Activated CD8-positive, alpha-beta memory T cell treated with anti-CD3 and anti-CD28 coated beads for 48 hours (primary cell): ENCODE data around the gene NLGN4X.
"Not testable (repeated sequence)": the region's sequence is repeated elsewhere in the genome, so short reads cannot be mapped to it uniquely, and the experiment has no call there.

ENCODE experiments used
- DNase-seq, 3 experiments: peaks; one replicate each; pipeline ENCODE4 v3.0.0-alpha.2; 2020; ENCODE audit warnings: low read depth in 2 of 3, low spot score in 2 of 3

NLGN4X gene

DNA sequence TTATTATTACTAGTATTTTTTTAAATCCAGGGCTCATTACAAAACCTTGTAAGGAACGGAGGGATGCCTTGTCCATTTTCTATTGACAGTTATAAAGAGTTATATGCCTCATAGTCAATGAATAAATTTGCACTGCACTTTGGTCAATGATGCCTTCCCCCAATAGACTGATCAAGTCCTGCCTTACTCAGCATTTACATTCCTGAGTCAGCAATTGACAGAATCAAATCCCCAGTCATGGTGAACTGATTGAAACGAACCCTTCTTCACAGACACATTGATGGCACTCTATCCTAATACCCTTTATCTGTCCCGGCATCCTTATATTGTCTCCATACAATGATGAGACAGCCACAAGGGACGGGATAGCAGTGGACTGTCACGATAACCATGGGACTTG is 213.2 kb downstream of the NLGN4X start:
- DNase-seq, result no peak

DNA sequence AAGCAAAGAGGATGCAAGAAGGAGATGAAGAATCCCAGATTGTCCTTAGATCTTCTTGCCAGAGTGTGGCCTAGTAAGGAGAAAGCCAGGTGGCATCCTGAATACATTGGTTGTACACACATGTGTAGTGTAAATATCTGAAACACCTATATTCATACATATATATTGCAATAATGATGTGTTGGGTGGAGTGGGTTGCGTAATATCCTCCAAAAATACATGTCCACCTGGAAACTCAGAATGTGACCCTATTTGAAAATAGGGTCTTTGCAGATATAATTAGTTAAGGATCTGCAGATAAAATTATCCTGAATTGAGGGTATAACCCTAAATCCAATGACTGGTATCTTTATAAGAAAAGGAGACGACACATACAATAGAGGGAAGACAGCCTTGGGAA is 216.3 kb downstream of the NLGN4X start:
- no peak for DNase-seq

DNA sequence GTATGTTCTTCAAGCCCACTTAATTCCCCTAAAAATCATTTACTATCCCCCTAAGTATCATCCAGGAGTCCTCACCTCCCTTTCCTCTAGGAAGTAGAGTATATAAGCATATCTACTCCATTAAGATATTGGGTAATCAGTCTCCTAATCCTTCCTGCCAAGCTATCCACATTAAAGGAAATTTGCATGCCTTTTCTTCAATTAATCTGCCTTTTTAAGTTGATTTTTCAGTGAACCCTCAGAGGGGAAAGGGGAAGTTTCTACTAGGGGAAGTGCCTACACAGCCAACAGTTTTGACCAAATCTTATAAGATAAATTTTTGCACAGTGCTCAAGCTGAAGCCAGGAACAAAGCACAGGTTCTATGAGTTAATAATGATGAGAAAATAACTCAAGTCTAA is 222.8 kb downstream of the NLGN4X start:
- DNase-seq, result no peak

DNA sequence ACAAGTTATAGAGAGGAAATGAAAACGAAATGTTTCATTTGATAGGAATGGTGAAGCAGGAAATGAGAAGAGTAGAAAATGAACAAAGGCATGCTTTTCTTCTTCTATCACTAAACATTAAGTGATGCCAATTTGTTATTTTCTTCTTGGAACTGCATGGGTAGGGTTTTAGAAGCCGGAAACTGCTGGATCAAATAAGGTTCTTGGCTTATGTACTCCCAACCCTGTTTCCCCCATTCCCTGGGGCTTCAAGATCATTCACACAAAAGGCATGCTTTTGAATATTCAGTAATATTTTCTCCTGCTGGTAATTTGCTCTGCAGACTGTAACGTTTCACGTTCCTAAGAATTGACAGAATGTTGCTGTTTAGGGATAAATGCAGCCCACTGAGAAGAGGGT is 224.1 kb downstream of the NLGN4X start:
- no peak for DNase-seq

DNA sequence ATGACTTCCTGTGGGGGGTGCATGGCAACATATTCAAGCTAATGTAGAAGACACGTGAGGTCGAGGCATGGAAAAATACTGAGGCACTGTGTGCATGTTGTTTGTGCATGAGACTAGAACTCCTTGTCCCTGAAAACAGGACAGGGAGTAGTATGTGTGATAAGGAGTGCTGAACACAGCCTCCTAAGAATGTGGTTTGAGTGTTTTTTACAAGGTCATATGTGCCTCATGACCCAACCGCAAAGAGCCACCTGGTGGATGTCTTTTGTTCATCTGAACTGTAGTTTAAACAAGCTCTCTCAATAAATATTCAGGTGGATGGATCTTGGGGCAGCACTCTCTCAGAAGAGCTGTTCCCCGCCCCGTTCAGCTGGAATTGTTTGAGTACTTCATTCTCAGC is 226.6 kb downstream of the NLGN4X start:
- no peak for DNase-seq

DNA sequence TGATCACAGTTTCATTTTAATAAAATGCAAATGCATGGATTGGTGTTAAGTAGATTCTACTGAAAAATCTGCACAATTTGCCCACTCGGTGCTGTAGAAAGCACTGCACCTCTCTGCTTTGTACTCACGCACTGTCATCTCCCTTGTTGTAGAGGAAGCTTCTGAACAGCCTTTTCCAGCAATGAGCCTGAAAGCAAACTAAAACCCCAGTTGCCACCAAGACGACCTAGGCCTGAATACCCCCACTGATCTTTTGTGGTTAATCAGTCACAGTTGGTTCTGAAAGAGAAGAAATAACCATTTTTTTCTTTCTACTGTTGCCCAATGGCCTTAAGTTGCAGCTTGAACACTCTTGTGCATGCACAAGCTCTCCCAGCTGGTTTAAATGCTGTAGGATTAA is 229.8 kb downstream of the NLGN4X start:
- no peak for DNase-seq

DNA sequence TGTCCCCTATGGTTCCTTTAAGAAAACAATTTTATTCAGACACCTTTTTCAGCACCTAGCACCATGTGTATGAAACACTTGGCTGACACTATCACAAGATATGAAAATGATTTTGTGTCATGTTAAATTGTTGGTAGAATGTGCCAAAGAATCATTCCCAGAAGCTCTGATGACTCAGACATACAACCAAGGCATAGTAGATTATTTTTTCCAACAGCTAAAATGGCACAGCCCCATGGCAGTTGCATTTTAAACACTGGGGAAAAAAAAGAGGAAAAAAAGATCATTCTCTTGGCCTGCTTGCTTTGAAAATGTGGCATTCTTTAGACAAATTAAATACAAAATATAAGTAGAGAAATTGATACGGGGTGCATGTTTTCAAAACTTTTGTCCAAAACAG is 230.2 kb downstream of the NLGN4X start:
- no peak for DNase-seq

DNA sequence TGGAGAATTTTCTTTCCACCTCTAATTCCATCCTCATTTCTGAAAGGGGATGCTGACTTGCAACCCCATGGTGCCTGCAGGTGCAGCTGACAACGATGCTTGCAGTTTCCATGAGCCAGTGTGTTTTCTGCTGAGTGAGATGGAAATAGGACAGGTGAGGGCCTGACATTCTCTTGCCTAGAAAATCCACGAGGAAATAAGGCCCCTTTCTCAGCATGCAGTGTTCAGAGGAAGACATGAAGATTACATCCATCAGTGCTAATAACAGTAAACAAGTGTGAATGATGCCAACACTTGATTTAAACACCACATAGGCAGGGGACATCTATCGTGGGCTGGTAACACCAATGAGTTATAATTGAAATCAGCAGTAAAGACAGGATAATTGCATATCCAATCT is 237.3 kb downstream of the NLGN4X start:
- DNase-seq, result no peak

DNA sequence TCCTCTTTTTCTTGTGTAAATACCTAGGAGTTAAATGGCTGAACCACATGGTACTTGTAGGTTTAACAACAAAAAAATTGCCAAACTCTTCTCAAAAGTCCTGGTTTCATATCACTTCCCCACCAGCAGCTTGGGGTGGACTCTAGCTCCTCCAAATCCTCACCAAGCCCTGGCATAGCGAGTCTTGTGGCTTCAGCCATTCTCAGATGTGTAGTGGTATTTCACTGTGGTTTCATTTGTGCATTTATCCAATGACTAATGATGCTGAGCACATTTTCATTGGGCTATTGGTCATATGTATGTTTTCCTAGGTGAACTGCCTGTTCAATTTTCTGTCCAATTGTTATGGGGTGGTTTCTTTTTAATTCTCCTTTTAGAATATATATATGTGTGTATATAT is 249.3 kb downstream of the NLGN4X start:
- no peak for DNase-seq

DNA sequence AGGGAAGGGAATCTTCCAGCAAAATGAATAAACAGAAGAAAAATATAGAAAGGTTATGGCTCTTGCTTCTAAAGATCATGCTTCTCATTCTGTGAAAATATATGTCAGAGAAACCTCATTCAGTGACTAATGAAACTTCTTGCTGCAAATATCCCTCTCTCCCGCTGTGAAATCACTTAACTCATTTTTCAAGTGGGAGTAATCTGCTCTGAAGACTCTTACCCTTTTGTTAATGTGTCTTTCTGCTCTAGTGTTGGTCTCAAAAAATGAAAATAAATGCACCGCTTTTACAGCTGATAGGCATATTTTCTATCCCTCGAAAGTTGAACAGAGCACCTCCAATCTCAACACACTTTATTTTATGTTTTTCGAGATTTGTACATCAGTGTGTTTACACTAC is 252.3 kb downstream of the NLGN4X start:
- no peak for DNase-seq

DNA sequence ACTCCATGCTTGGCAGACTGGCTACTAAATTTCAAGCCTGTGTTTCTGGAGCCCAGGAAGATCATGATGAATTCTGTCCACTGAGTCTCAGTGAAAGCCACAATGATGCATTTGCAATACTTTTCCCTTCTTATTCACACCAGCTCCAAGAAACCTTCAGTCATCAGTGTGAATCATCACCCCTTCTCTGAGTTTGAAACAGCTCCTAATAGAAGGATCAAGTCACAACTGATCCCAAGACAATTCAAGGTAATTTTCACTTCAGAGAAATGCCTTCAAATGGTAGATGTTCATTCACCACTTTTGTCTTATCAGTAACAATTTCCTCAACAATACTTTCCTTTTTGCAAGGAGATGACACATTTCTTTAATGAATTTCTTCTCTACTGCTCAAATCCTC is 257.4 kb downstream of the NLGN4X start:
- no peak for DNase-seq

DNA sequence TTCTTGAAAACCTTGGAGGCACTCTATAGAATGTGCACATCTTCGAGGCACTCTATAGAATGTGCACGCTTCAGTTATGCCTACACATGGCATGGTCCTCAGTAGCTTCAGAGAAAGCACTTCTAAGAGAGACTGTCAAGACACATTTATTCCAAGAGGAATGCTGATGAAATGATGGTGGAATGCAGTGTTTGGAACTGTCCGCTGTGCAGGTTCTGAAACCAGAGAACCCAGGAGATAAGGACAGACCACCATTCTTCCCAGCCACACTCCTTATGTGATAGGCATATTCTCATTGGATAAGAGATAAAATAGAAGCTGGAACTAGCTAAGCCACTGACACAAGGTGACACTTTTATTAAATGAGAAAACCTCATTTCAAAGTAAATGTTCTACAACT is 263.3 kb downstream of the NLGN4X start:
- DNase-seq, result no peak

DNA sequence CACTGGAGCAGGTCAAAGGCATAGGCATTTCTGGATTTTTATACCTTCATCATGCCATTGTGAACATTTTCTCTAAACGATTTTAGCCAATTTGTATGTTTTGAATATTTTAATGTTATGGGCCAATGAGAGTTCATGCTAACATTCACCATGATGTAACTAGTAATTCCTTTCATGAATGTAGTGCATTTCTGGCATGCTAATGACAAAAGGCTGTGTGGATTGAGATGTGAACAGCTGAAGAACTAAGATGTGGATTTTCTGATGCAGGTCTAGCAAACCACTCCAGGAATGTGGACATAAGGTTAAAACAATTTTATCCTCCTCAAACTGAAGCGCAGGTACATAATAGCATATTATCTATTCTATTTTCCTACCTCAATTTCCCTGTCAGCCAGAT is 269.4 kb downstream of the NLGN4X start:
- no peak for DNase-seq

DNA sequence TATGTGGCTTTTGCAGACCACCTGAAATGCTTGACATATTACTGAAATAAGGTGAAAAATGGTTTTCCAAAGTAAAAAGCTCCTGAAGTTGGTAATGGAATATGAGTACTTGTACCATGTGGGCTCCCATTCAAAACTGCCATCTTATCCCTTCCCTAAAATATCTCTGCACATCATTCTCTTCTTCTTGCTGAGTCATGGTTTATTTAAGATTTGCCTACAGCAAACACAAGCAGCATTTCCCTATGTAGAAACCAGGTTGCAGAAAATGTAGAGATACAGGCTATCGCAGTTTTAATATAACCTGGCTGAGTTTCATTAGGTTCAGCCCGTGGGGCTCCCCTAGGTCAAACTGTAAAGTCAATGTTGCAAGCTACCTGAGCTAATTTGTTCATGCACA is 270.1 kb downstream of the NLGN4X start:
- no peak for DNase-seq

DNA sequence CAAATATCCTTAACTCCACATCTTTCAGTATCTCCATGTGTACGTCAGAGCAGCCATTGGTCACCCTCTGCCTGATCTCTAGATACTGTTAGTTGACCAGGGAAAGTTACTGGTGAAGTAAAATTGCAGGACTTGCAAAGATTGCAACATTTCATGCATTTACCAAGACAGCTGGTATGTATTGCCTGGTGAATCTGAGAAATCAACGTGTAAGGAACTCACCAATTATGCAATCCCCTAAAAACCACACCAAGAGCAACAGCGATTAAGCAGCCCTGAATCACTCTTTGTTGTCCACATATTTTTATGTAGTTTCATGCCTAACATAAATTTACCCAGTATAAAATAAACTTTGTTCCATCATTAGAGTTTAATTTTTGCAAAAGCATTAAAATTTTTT is 271.2 kb downstream of the NLGN4X start:
- DNase-seq, result no peak

DNA sequence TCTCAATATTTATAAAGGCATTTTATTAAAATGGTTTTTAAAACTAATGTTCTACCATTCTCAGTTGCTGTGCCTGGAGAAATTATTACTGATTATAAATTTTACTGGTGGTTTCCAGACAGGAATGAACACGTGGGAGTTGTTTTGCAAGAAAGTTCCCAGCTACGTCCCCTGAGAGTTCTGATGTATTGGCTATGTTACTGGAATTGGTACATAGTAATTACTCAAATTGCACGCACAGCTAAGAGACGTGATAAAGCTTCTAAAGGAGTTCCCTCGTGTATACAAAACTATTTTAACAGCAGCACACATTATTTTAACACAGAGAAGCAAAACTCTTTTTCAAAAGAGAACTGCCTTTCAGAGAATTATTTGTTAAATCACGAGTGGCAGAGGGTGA is 292.2 kb downstream of the NLGN4X start:
- DNase-seq, result no peak

DNA sequence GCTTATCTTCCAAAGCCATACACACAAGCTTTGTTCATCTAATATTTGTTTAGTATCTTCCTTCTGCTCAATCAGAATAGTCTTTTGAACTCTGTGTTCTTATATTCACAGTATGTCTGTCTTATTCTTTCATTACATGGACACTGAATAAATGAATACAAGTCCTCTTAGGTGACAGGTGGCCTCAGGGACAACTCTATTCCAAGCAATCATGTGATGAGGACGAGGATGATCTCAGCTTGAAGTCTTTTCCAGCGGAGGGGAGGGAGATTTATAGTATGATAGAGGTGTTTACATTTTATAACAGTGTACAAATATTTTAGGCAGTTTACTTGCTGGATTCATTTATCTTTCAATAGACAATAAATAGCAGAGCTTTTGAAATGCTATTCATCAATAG is 300.4 kb downstream of the NLGN4X start:
- DNase-seq, result no peak

DNA sequence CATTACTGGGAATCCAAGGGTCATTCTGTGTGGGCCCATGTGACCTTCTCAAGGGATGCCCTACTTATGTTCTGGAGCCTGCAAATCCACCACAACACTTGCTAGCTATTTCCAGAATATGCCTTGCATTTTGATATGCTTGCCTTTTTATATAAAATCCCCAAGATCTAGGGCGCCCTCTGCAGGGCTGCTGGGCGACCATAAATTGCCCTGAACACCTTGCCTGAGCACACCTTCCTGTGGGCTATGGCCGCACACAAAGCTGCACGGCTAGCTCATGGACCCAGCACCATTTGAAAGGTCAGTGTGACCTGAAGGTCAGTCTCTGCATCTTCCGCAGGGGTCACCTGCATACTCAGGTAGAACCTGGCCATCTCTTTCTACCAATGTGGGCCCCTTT is 311.7 kb downstream of the NLGN4X start:
- DNase-seq, result no peak

DNA sequence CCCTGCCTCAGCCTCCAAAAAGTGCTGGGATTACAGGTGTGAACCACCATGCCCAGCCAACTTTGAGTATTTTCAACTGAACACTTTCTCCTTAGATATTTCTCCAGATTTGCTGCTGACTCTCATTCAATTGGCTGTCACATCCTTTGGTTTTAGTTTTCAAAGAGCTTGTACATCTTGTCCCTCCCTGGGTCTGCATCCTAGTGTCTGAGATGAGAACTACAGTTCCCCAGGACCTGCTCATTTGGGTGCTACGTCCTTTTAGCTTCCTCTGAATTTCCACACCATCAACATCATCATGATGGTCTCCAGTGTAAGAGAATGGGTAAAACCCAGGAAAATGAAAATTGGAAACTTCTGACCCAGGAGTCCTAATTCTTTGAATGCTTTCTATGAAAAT is 312.9 kb downstream of the NLGN4X start:
- no peak for DNase-seq

DNA sequence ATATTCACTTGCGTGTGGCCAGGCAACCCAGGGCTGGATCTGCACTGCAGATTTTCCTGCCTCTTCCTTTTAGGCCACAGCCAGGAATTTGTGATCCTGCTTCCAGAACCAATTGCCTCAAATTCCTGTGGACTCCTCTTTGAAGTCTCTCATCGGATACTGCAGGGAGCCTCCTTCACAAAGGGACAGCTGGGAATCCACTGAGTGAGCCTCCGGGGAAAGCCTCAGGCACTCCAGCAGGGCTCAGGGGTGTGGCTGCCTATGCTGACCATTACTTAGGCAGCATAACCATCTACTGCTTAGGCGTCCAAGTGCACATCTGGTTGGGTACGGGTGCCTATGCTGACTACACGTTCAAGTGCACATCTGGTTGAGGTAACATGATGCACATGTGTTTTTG is 321.5 kb downstream of the NLGN4X start:
- no peak for DNase-seq

DNA sequence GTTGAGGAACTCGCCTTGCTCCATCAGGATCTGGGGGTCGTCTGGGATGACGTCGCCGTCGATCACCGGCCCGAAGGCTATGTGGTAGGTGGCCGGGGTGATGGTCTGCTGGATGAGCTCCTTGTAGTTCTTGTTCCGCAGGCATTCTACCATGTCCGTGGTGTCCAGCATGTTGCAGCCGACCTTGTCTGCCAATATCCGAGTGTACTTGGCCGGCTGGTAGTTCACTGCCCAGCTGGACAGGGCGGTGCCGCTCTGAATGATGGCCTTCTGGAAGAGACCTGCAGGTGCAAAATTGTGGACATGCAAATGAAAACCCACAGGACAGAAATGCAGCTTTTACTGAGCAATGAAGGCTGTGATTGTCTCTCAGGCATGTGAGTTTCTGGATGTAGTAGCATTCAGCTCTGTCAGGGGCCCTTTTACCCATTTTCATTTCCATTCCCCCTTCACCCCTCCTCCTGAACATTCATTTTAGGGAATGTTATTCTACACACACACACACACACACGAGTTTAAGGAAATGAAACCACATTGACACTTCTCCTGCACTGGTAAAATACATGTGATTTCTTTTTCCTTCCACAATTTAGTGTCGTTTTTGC is 325.0 kb downstream of the NLGN4X start:
- DNase-seq, result not testable (repeated sequence)

DNA sequence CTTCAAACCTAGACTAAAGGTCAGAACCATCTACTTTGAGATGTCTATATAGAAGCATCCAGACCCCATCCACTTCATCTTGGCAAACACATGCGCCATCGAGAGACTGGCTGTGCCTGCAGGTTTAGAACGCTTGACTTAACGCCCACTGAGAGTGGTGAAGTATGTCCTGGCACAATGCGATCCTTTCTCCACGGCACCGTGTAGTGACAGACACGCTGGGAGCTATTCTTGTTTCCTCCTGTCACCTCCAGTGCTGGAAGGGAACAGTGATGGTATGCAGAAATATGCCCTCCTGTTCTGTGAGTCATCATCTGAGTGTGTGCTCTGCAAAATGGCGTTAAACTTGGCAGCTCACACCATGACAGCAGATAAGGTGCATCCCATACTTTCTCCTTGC is 330.2 kb downstream of the NLGN4X start:
- no peak for DNase-seq

DNA sequence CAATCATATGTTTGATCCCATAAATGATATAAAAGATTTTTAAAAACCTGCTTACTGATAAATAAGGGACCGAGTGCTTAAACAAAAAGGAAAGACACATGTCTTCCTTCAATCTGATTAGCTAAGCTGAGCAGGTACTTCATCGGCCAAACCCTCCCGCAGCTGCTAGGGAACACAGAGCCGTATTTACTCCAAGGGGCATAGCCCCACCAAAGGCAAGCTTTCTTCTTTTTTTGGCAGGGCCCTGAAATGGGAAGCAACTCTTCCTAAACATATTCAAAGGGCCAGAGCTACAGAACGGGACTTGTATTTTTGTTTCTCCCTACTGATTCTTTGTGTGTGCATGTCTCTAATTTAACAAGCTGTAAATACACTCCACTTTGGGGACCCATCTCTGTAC is 337.3 kb downstream of the NLGN4X start:
- no peak for DNase-seq

DNA sequence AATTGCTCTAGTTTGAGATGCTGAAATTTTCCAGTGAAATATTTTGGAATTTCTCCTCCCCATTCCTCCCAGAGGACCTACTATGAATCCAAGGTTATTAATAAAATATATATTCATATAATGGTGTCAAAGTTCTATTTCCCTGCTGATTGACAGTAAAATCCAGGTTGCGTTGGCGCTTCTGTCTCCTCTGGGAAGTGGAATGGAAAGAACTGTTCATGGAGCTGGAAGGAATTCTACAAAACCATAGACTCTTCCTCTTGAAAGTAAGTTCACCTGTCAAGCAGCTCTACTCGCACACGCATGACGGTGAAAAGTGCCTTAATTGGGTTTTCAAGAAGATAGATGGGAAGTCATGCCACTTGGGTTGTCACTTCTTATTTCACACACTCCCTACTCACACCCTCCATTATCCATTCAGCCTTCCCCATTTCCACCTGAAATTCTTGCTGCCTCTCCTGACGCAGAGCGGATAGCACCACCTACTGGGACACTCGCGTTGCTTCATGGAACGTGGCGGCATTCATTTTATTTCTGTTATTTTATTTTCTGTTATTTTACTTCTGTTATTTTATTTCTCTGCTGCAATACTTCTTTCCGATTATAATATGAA is 351.6 kb downstream of the NLGN4X start:
- no peak for DNase-seq
